HG03378 (cell line): ENCODE results near the gene NMNAT2.

Experiments used
- ATAC-seq: cut with Tn5 transposase; IDR thresholded peaks from one replicate; pipeline ENCODE4 v1.9.1; 2021; ENCODE audit warnings: mild to moderate bottlenecking, moderate library complexity; ENCODE audit not compliant: unreplicated experiment

NMNAT2 gene

GRCh38 chr1:183315991-183316758 is 102.0 kb downstream of the NMNAT2 start:
- ATAC-seq = no peak

GRCh38 chr1:183313063-183313462 is 105.1 kb downstream of the NMNAT2 start:
- no peak for ATAC-seq

DNA sequence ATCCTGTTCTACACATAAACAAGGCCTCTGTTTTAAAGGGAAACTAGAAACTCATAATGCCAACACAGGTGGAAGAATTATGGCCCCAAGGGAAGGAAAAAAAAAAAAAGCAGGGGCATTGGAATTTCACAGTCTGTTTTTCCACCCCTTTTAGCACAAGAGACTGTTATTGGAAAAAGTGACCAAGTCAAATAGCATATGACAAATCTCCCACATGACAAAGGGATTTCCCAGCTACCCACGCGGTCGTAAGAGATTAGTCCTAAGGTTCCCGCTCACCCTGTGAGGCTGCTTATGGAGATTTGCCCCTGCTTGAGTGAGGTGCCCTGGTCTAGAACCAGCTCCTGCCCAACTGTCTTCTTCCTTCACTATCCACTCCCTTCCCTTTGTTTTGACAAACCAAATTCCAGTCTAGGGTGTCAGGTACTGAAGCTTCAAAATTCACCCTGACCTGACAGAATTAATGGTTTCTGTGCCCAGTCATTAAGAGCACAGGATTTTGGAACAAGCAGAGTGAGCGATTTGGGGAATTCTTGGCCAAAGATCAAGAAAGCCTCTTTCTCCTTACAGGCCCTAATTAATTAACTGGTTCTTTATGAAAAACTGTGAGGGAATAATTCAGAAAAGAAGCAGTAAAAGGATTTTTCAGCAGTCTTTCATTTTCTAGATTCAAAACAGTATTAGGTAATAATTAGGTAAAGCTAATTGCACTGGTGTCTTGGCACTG is 107.3 kb downstream of the NMNAT2 start:
- no peak for ATAC-seq

GRCh38 chr1:183308719-183309118 is 109.5 kb downstream of the NMNAT2 start:
- ATAC-seq = no peak

- no peak for ATAC-seq
Measured at GRCh38 chr1:183306317-183307042, 111.7 kb downstream of the NMNAT2 start.

DNA sequence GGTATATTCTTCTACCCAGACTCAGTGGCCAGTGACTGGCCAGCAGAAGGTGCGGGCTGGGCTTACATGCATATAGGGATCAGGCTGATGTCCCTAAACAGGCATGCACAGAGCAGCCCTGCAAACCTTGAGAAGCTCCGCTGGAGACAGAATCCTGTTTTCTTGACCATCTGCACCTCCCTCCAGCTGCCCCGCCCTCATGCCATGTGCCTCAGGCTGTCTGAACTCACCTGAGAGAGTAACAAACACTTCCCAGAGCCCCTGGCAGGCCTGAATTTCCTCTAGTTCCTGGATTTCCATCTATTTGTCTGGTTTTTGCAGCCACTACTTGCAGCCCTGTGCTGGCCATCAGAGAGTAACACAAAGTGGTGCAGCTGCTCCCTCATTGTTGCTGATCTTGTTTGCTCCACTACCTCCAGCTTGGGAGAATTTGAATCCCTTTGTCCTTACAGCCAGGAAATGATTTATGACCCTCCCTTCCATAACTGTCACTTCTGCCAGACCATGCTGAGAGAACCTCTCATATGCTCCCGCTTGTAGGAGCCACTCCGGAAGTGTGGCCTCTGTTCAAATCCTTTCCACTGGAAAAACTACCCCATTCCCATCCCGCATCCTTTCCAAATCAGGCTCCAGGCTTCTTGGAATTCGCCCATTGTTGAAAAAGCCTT is 113.6 kb downstream of the NMNAT2 start:
- ATAC-seq = no peak

DNA sequence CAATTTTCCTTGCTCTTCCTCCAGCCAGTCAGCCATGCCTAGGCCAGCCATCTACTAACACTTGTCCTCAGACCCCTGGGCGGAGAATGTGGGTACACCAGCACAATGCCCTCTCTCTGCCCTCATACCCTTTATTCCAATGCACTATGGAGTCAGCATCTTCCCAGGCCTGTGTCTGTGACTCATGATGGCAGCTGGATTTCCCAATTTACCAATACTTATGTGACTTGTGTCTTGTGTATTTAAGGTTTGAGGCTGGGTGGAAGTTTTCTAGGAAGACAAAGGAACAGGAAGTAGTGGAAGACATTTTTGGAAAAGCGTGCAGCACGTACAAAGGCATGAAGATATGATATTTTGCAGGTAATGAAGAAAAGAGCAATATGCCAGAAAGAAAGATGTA is 114.3 kb downstream of the NMNAT2 start:
- ATAC-seq = no peak

GRCh38 chr1:183303323-183303645 is 114.9 kb downstream of the NMNAT2 start:
- ATAC-seq = no peak

GRCh38 chr1:183302452-183303322 is 115.5 kb downstream of the NMNAT2 start:
- no peak for ATAC-seq

DNA sequence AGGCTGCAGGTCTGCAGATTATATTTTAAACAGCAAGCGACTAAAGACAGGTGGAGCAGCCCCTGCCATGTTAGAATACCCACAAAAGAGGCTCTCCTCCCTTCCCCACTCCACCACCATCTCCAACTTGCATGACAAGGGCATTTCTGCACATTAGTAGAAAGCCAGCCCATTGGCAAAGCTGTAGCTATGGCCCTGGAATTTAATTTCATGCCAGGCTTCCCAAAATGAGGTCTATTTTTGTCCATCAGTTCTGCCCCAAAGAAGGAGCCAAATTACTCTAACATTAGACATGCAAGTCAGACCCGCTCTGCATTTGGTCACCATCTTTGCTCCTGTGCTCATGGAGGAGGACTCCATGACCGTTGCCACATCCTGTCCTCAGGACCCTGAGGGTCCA is 116.9 kb downstream of the NMNAT2 start:
- ATAC-seq = no peak

DNA sequence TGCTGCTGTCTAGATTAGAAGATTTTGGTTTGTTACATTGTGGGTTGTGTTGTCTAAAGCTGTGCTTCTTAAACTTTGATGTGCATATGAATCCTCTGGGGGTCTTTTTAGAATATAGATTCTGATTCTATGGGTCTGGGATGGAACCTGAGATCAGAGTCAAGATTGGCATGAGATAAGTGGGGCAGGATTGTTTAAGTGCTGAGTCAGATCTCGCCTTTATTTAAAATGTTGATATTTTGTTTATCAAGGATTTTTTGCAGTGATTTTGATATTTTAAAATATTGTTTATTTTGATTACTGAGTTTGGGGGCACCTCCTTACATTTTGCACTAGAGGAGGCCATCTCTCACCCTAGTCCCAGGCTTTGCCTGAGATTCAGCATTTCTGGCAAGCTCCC is 117.4 kb downstream of the NMNAT2 start:
- no peak for ATAC-seq

DNA sequence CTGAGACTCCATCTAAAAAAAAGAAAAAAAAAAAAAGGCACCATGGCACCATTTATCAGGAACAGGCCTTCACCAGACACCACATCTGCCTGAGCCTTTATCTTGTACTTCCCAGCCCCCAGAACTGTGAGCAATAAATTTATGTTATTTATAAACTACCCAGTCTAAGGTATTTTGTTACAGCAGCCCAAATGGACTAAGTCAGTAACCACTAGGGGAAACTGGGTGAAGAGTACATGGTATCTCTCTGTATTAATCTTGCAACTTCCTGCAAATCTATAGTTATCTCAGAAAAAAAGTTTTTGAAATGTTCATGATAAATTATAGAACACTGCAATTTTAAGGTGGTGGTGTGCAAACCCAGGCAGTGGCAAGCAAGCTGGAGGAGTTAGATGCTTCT is 117.8 kb downstream of the NMNAT2 start:
- no peak for ATAC-seq

GRCh38 chr1:183296782-183297181 is 121.4 kb downstream of the NMNAT2 start:
- ATAC-seq = no peak

GRCh38 chr1:183295521-183295920 is 122.7 kb downstream of the NMNAT2 start:
- no peak for ATAC-seq

GRCh38 chr1:183293876-183294275 is 124.3 kb downstream of the NMNAT2 start:
- no peak for ATAC-seq

DNA sequence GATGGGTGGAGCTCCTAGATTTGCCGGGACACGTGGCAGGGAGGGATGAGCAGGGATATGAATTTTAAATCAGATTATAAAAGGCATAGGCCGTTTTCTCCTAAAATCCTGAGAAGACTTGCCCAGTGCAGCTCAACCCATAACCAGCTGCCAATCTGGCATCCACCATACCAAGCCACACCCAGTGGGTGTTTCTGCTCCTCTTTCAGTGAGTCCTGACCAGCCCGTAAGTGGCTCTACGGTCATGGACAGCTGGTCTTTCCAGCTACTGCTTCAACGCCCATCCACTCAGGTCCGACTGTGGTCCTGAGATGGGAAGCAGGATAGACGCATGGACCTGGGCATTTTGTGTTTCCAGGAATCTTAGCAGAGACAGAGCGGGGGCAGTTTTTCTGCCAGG is 124.9 kb downstream of the NMNAT2 start:
- no peak for ATAC-seq

DNA sequence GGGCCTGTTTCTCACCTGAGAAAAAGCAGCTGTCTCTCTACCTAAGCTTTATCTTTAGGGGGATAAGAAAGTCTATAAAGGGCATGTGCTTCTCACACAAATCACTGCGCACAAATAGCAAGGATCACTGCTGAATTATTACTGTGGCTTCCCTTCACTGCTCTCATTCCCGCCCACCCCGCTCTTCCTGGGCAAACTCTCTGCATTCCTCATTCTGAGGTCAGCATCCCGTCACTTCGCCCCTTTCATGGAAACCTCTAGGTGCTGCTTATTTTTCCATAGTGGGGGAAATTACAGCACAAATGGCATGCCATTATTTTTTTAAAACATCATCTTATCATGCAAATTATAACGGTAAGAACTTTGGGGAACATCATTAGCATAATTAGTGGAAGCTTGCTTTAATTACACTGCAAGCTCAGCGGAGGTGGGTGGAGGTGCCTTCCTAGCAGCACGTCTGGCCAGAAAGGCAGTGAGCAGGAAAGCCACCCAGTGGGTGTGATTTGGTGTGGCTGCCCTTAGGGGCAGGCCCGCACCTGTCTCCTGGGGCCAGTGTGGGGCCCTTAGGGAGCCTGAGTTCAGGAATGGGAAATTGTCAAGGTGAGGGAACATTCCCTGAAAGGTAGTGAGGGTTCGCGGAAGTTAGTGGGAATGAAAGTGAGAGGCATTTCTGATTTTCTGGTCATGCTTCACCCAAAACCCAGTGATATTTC is 126.2 kb downstream of the NMNAT2 start:
- no peak for ATAC-seq

- ATAC-seq = no peak
Measured at GRCh38 chr1:183291216-183291762, 126.9 kb downstream of the NMNAT2 start.

- no peak for ATAC-seq
Measured at GRCh38 chr1:183290628-183291027, 127.6 kb downstream of the NMNAT2 start.
